Ammon's horn (tissue), 1 donor: Measurements from ENCODE around the gene DGKQ.

ENCODE experiments used
- DNase-seq: peaks from one replicate; pipeline ENCODE4 v3.0.0-alpha.2; 2016; ENCODE audit warnings: low spot score

DGKQ gene

GRCh38 chr4:972651-973424 is 531 bp downstream of the DGKQ start:
- no peak for DNase-seq

GRCh38 chr4:971666-972500 is 1.5 kb downstream of the DGKQ start:
- DNase-seq = no peak

GRCh38 chr4:970854-971520 is 2.4 kb downstream of the DGKQ start:
- no peak for DNase-seq

- no peak for DNase-seq
Observed at GRCh38 chr4:970046-970745, 3.2 kb downstream of the DGKQ start.

- DNase-seq = no peak
Observed at GRCh38 chr4:968621-969394, 4.6 kb downstream of the DGKQ start.

- DNase-seq = no peak
Observed at GRCh38 chr4:968221-968620, 5.1 kb downstream of the DGKQ start.

GRCh38 chr4:967113-968104 is 6.0 kb downstream of the DGKQ start:
- no peak for DNase-seq

- DNase-seq = no peak
Observed at GRCh38 chr4:966266-967112, 6.9 kb downstream of the DGKQ start.

GRCh38 chr4:965766-966134 is 7.6 kb downstream of the DGKQ start:
- DNase-seq = no peak

- no peak for DNase-seq
Observed at GRCh38 chr4:965048-965765, 8.2 kb downstream of the DGKQ start.

- DNase-seq = no peak
Observed at GRCh38 chr4:964346-965025, 8.9 kb downstream of the DGKQ start.

- no peak for DNase-seq
Observed at GRCh38 chr4:963276-964225, 9.8 kb downstream of the DGKQ start.

GRCh38 chr4:962231-963208 is 10.8 kb downstream of the DGKQ start:
- no peak for DNase-seq

- no peak for DNase-seq
Observed at GRCh38 chr4:961351-962230, 11.8 kb downstream of the DGKQ start.
